Measurements from ENCODE around the gene FAM117A. TPM values are rescaled to one million over a fixed set of nuclear protein-coding genes. Genes with fewer than 3 reads are reported as not detected.

The FAM117A gene
- total and polyA plus RNA-seq, 12 donors = 4.0 to 14.0 (median 10.1) TPM

- Histone ChIP-seq H3K27ac (peak overlapping the region in 9 of 10 donors; percentile 60 to 86 (median 75)), H3K9me3 (peaks cover 0 to 4% (median 0%) of the 10 kb centered on the region in 11 donors), H3K27me3 (no peaks in the 10 kb centered on the region), H3K36me3 (peaks cover 0 to 62% (median 20%) of the 10 kb centered on the region in 9 donors), H3K4me3 (no peak overlapping the region), H3K4me1 (peaks cover 6 to 64% (median 34%) of the 10 kb centered on the region in 9 donors)
- no peak for TF ChIP-seq CTCF (IDR thresholded peaks at IDR 0.05)
- 97% methylated on average over 3 of the region's 3 CpGs for WGBS, 2 donors
- intact Hi-C loops (cut with DNase I) = loop anchor here in 3 of 10 donors (5.0 to 10.0 kb wide), 3 partner anchors 40 to 273 kb away; partner anchors contain the start of genes FAM117A (in 2 of the 3) and DLX3 (in 1 of the 3)
- ATAC-seq (no peak), DNase-seq (no peak)
Observed at GRCh38 chr17:49722066-49722465, 41.9 kb downstream of the FAM117A start.

- Histone ChIP-seq H3K27ac (peak overlapping the region in 1 of 10 donors; percentile 12), H3K9me3 (no peaks in the 10 kb centered on the region), H3K27me3 (no peaks in the 10 kb centered on the region), H3K36me3 (peaks cover 0 to 98% (median 37%) of the 10 kb centered on the region in 9 donors), H3K4me1 (peaks cover 0 to 29% (median 15%) of the 10 kb centered on the region in 9 donors), H3K4me3 (no peak overlapping the region)
- TF ChIP-seq CTCF (IDR thresholded peaks at IDR 0.05) = no peak
- ATAC-seq = peak in 4 of 8 donors; percentile 9 to 53 (median 36)
- WGBS, 2 donors = 57 to 67% methylated on average over 10 of the region's 10 CpGs
- DNase-seq = peak in 1 of 2 donors; percentile 31
- intact Hi-C loops (cut with DNase I) = loop anchor here in 1 of 10 donors (5.0 kb wide), 1 partner anchor 60 kb away; no protein-coding TSS in a partner anchor
Observed at GRCh38 chr17:49717371-49717861, 46.5 kb downstream of the FAM117A start.

GRCh38 chr17:49716668-49717364 is 47.1 kb downstream of the FAM117A start:
- H3K27me3 ChIP-seq = no peaks in the 10 kb centered on the region
- peaks cover 0 to 99% (median 37%) of the 10 kb centered on the region in 9 donors for H3K36me3 ChIP-seq
- H3K27ac ChIP-seq = peak overlapping the region in 1 of 10 donors; percentile 75
- no peak for TF ChIP-seq CTCF (IDR thresholded peaks at IDR 0.05)
- intact Hi-C loops (cut with DNase I) = loop anchor here in 1 of 10 donors (5.0 kb wide), 1 partner anchor 60 kb away; no protein-coding TSS in a partner anchor
- peaks cover 0 to 23% (median 9%) of the 10 kb centered on the region in 9 donors for H3K4me1 ChIP-seq
- no peak for DNase-seq
- no peak for ATAC-seq
- WGBS, 2 donors = 88 to 93% methylated on average over 1 of the region's 1 CpG
- H3K4me3 ChIP-seq = no peak overlapping the region
- H3K9me3 ChIP-seq = no peaks in the 10 kb centered on the region

GRCh38 chr17:49715717-49716279 is 48.1 kb downstream of the FAM117A start:
- peaks cover 0 to 23% (median 7%) of the 10 kb centered on the region in 9 donors for H3K4me1 ChIP-seq
- 43 to 54% methylated on average over 9 of the region's 9 CpGs for WGBS, 2 donors
- H3K27ac ChIP-seq = peak overlapping the region in 3 of 10 donors; percentile 0 to 75 (median 1)
- H3K27me3 ChIP-seq = no peaks in the 10 kb centered on the region
- H3K9me3 ChIP-seq = no peaks in the 10 kb centered on the region
- DNase-seq (no peak), ATAC-seq (no peak)
- H3K4me3 ChIP-seq = no peak overlapping the region
- H3K36me3 ChIP-seq = peaks cover 0 to 100% (median 37%) of the 10 kb centered on the region in 9 donors
- intact Hi-C loops (cut with DNase I) = loop anchor here in 1 of 10 donors (5.0 kb wide), 1 partner anchor 62 kb away; no protein-coding TSS in a partner anchor
- TF ChIP-seq CTCF (IDR thresholded peaks at IDR 0.05) = no peak

All from heart right ventricle (tissue), 16 donors.